ENCODE results near the gene RTL10. TPM values are rescaled to one million over a fixed set of nuclear protein-coding genes. Genes with fewer than 3 reads are reported as not detected.

RTL10 gene
- total RNA-seq, 1 donor from 2014 or later, result 6.6 TPM

- intact Hi-C loops (cut with micrococcal nuclease), result no loop called here
- TF ChIP-seq CTCF (IDR thresholded peaks at IDR 0.05; ENCODE audit: borderline replicate concordance), result no peak
These were observed 42.1 kb upstream of the RTL10 start for GRCh38 chr22:19896665-19897355.

GRCh38 chr22:19895160-19895849 is 40.6 kb upstream of the RTL10 start:
- peaks cover 38% of the 10 kb centered on the region for H3K36me3 ChIP-seq

More at GRCh38 chr22:19896665-19897355, 42.1 kb upstream of the RTL10 start:
- H3K27me3 ChIP-seq (ENCODE audit: low read depth), result no peaks in the 10 kb centered on the region
- peaks cover 45% of the 10 kb centered on the region for H3K36me3 ChIP-seq
- H3K9me3 ChIP-seq (replicated peaks), result no peaks in the 10 kb centered on the region
- no peak overlapping the region for H3K27ac ChIP-seq (replicated peaks)
- peaks cover 8% of the 10 kb centered on the region for H3K4me1 ChIP-seq
- H3K4me3 ChIP-seq, result no peak overlapping the region
- DNase-seq, result no peak

GRCh38 chr22:19893363-19893762 is 38.7 kb upstream of the RTL10 start:
- no peaks in the 10 kb centered on the region for H3K9me3 ChIP-seq (replicated peaks)
- TF ChIP-seq CTCF (IDR thresholded peaks at IDR 0.05; ENCODE audit: borderline replicate concordance), result no peak
- no peak for DNase-seq
- no peak overlapping the region for H3K27ac ChIP-seq (replicated peaks)
- H3K36me3 ChIP-seq, result peaks cover 38% of the 10 kb centered on the region
- no peaks in the 10 kb centered on the region for H3K27me3 ChIP-seq (ENCODE audit: low read depth)
- intact Hi-C loops (cut with micrococcal nuclease), result no loop called here
- H3K4me3 ChIP-seq, result no peak overlapping the region
- peaks cover 15% of the 10 kb centered on the region for H3K4me1 ChIP-seq

More at GRCh38 chr22:19895160-19895849, 40.6 kb upstream of the RTL10 start:
- peaks cover 15% of the 10 kb centered on the region for H3K4me1 ChIP-seq
- no peak overlapping the region for H3K27ac ChIP-seq (replicated peaks)
- no peaks in the 10 kb centered on the region for H3K9me3 ChIP-seq (replicated peaks)
- no peak for DNase-seq
- TF ChIP-seq CTCF (IDR thresholded peaks at IDR 0.05; ENCODE audit: borderline replicate concordance), result no peak
- no peak overlapping the region for H3K4me3 ChIP-seq
- intact Hi-C loops (cut with micrococcal nuclease), result no loop called here
- H3K27me3 ChIP-seq (ENCODE audit: low read depth), result no peaks in the 10 kb centered on the region

- H3K4me3 ChIP-seq, result no peak overlapping the region
- H3K27ac ChIP-seq (replicated peaks), result no peak overlapping the region
- peaks cover 34% of the 10 kb centered on the region for H3K36me3 ChIP-seq
- no peak for TF ChIP-seq CTCF (IDR thresholded peaks at IDR 0.05; ENCODE audit: borderline replicate concordance)
- H3K27me3 ChIP-seq (ENCODE audit: low read depth), result no peaks in the 10 kb centered on the region
- no peak for DNase-seq
- H3K9me3 ChIP-seq (replicated peaks), result no peaks in the 10 kb centered on the region
- intact Hi-C loops (cut with micrococcal nuclease), result no loop called here
- H3K4me1 ChIP-seq, result peaks cover 15% of the 10 kb centered on the region
These were observed 38.3 kb upstream of the RTL10 start for GRCh38 chr22:19892925-19893324.

GRCh38 chr22:19892257-19892879 is 37.7 kb upstream of the RTL10 start:
- intact Hi-C loops (cut with micrococcal nuclease), result no loop called here
- Histone ChIP-seq H3K4me3 (no peak overlapping the region), H3K4me1 (peaks cover 15% of the 10 kb centered on the region), H3K9me3 (replicated peaks) (no peaks in the 10 kb centered on the region), H3K27ac (replicated peaks) (no peak overlapping the region), H3K27me3 (ENCODE audit: low read depth) (no peaks in the 10 kb centered on the region), H3K36me3 (peaks cover 30% of the 10 kb centered on the region)
- no peak for TF ChIP-seq CTCF (IDR thresholded peaks at IDR 0.05; ENCODE audit: borderline replicate concordance)
- no peak for DNase-seq
